Hepatocyte (in vitro differentiated cells): ENCODE data around the gene PELO. TPM values are rescaled to one million over a fixed set of nuclear protein-coding genes. Genes with fewer than 3 reads are reported as not detected.

Experiments
- DNase-seq: peaks from one replicate; pipeline ENCODE4 v3.0.0-alpha.2; 2016; ENCODE audit warnings: low spot score
- H2AFZ ChIP-seq: fragments of 200-600 bp; sonication (generic); 2 replicates; pipeline ENCODE4 v1.6.0; 2016; ENCODE audit warnings: antibody characterized with exemption, mild to moderate bottlenecking
- H3K27ac ChIP-seq: fragments of 200-600 bp; sonication (generic); 2 replicates; pipeline ENCODE4 v1.5.1; 2016; ENCODE audit warnings: mild to moderate bottlenecking
- H3K27me3 ChIP-seq: fragments of 200-600 bp; sonication (generic); 2 replicates; pipeline ENCODE4 v1.6.1; 2016
- H3K36me3 ChIP-seq: fragments of 200-600 bp; sonication (generic); replicated peaks from 2 replicates; pipeline ENCODE4 v1.5.1; 2016; ENCODE audit warnings: low read depth; ENCODE audit not compliant: insufficient read depth
- H3K4me1 ChIP-seq: fragments of 200-600 bp; sonication (generic); 2 replicates; pipeline ENCODE4 v1.5.1; 2016; ENCODE audit warnings: mild to moderate bottlenecking, moderate library complexity; ENCODE audit not compliant: insufficient read depth
- H3K4me2 ChIP-seq: fragments of 200-600 bp; sonication (generic); 2 replicates; pipeline ENCODE4 v1.6.0; 2016
- H3K4me3 ChIP-seq: fragments of 200-600 bp; sonication (generic); 2 replicates; pipeline ENCODE4 v1.5.1; 2016; ENCODE audit warnings: mild to moderate bottlenecking
- H3K79me2 ChIP-seq: fragments of 200-600 bp; sonication (generic); 2 replicates; pipeline ENCODE4 v1.6.0; 2017; ENCODE audit warnings: mild to moderate bottlenecking
- H3K9me2 ChIP-seq: fragments of 200-600 bp; sonication (generic); replicated peaks from 2 replicates; pipeline ENCODE4 v1.6.0; 2017; ENCODE audit warnings: mild to moderate bottlenecking; ENCODE audit not compliant: insufficient read depth
- H3K9me3 ChIP-seq: fragments of 200-600 bp; sonication (generic); 2 replicates; pipeline ENCODE4 v1.5.1; 2016; ENCODE audit warnings: low read depth, mild to moderate bottlenecking
- H4K20me1 ChIP-seq: fragments of 200-600 bp; sonication (generic); 2 replicates; pipeline ENCODE4 v1.6.0; 2016; ENCODE audit warnings: mild to moderate bottlenecking; ENCODE audit not compliant: insufficient read depth, poor library complexity, severe bottlenecking
- EZH2 ChIP-seq: fragments of 200-600 bp; sonication (generic); IDR thresholded peaks from 2 replicates; pipeline ENCODE4 v1.6.1; 2016; ENCODE audit warnings: antibody characterized with exemption, mild to moderate bottlenecking, borderline replicate concordance
- EZH2phosphoT487 ChIP-seq: fragments of 200-600 bp; sonication (generic); IDR thresholded peaks from one replicate; pipeline ENCODE4 v1.6.1; 2018; ENCODE audit warnings: antibody characterized with exemption, mild to moderate bottlenecking, low read depth, moderate library complexity; ENCODE audit not compliant: unreplicated experiment, severe bottlenecking
- WGBS: methylation state at CpG from one replicate; pipeline ENCODE4 v1.1.6; 2016; ENCODE audit warnings: low lambda C conversion rate; ENCODE audit errors: missing lambda C conversion rate; 5-methylcytosine and 5-hydroxymethylcytosine counted together
- polyA plus RNA-seq: library from polyadenylated mRNA; unstranded; fragments of >200 nt; fragmentation: Nextera tagmentation; extraction: Ambion mirVana; gene quantifications from 2 replicates; pipeline ENCODE4 v1.2.1, GENCODE V29; 2016
- total RNA-seq: library from RNA; depleted of rRNA; stranded (reverse); fragments of >200 nt; gene quantifications from 2 replicates; pipeline ENCODE4 v1.2.3, GENCODE V29; 2014
- TF ChIP-seq, protein P1 (sequence below): fragments of 200-600 bp; sonication (generic); IDR thresholded peaks from 2 replicates; pipeline ENCODE4 v1.5.1; 2016; ENCODE audit warnings: antibody characterized with exemption, mild to moderate bottlenecking; ENCODE audit not compliant: poor library complexity

Gene PELO
- total and polyA plus RNA-seq, 2 experiments from 2014 or later, result 21.9 to 27.0 TPM

DNA sequence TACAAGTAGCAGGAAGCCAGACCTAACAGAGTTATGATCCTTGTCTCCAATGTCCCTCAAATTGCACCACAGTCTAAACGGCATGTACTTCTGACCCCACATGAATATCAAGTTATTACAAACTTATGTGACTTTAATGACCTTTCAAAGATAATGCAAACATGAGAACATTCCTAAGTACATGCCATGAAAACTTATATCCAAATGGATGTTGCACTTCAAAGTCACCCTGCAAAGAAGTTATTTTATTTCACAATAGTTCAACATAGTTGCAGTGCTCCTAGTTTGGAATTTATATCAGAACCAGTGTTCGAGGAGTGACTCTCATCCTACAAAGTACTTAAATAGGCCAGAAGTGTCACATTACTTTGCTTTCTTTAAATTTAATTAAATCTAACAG is 41.2 kb upstream of the PELO start:
- no peaks in the 10 kb centered on the region for H4K20me1 ChIP-seq
- H2AFZ ChIP-seq, result no peak overlapping the region
- H3K27me3 ChIP-seq, result no peaks in the 10 kb centered on the region
- H3K36me3 ChIP-seq, result no peaks in the 10 kb centered on the region
- no peaks in the 10 kb centered on the region for H3K4me1 ChIP-seq
- no peak overlapping the region for H3K27ac ChIP-seq
- H3K9me3 ChIP-seq, result no peaks in the 10 kb centered on the region
- H3K4me3 ChIP-seq, result no peak overlapping the region
- WGBS, result 47% methylated on average over 2 of the region's 2 CpGs
- no peak overlapping the region for H3K4me2 ChIP-seq
- H3K9me2 ChIP-seq, result no peaks in the 10 kb centered on the region
- TF ChIP-seq EZH2phosphoT487, result no peak
- TF ChIP-seq, protein P1, sequence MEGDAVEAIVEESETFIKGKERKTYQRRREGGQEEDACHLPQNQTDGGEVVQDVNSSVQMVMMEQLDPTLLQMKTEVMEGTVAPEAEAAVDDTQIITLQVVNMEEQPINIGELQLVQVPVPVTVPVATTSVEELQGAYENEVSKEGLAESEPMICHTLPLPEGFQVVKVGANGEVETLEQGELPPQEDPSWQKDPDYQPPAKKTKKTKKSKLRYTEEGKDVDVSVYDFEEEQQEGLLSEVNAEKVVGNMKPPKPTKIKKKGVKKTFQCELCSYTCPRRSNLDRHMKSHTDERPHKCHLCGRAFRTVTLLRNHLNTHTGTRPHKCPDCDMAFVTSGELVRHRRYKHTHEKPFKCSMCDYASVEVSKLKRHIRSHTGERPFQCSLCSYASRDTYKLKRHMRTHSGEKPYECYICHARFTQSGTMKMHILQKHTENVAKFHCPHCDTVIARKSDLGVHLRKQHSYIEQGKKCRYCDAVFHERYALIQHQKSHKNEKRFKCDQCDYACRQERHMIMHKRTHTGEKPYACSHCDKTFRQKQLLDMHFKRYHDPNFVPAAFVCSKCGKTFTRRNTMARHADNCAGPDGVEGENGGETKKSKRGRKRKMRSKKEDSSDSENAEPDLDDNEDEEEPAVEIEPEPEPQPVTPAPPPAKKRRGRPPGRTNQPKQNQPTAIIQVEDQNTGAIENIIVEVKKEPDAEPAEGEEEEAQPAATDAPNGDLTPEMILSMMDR, result no peak
- no peak for TF ChIP-seq EZH2
- no peak for DNase-seq
- H3K79me2 ChIP-seq, result no peaks in the 10 kb centered on the region

DNA sequence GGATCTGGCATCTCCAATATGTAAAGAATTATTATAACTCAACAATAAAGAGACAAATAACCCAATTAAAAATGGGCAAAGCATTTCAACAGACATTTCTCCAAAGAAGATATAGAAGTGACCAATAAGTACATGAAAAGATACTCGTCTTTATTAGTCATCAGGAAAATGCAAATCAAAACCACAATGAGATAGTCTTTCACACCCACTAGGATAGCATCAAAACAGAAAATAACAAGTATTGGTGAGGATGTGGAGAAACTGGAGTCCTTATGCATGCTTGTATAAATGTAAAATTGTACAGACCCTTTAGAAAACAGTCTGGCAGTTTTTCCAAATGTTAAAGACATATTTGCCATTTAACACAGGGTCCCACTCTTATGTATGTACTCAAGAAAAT is 39.1 kb upstream of the PELO start:
- Histone ChIP-seq H2AFZ (no peak overlapping the region), H3K27ac (no peak overlapping the region), H3K36me3 (no peaks in the 10 kb centered on the region), H3K4me3 (no peak overlapping the region), H3K79me2 (no peaks in the 10 kb centered on the region), H3K9me2 (no peaks in the 10 kb centered on the region), H3K4me1 (no peaks in the 10 kb centered on the region), H4K20me1 (no peaks in the 10 kb centered on the region), H3K27me3 (no peaks in the 10 kb centered on the region), H3K4me2 (no peak overlapping the region), H3K9me3 (no peaks in the 10 kb centered on the region)
- TF ChIP-seq EZH2phosphoT487, result no peak
- no peak for TF ChIP-seq EZH2
- TF ChIP-seq, protein P1, result no peak
- WGBS, result 4% methylated on average over 1 of the region's 1 CpG
- no peak for DNase-seq

DNA sequence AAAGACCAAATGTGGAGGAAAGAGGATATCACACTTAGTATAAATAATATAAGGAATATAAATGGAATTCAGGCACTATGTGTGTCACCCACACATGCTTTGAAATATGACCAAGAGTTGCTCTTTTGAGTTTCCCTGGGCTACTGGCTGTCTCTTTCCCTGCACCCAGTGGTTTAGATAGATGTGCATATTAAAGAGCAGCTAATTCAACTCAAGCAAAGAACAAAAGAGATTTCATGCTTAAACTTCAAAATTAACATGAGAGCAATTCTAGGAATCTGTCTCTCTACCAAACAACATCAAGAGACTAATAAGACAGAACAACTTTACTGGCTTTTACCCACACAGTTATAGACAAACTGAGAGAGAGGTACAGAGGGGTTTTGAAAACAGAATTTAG is 38.0 kb upstream of the PELO start:
- Histone ChIP-seq H2AFZ (no peak overlapping the region), H3K27me3 (no peaks in the 10 kb centered on the region)
- TF ChIP-seq EZH2phosphoT487 (no peak), EZH2 (no peak)
- TF ChIP-seq, protein P1, result no peak

DNA sequence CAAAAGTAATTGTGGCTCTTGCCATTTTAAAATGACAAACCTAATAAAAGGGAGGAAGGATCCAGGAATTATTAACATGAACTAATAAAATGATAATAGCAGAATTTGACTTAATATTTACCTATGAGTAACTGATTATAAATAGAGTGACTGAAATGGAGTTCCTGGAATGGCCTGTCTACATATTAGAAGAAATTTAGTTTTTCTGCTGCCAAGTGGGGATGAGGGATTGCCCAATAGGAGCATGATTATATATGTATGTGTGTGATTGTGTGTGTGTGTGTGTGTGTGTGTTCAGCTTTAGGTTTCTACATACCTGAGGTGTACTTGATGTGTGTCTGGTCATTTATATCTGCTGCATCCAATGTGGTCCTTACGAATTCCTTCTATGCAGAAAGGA is 36.6 kb upstream of the PELO start:
- Histone ChIP-seq H2AFZ (no peak overlapping the region), H3K4me1 (no peaks in the 10 kb centered on the region), H3K4me3 (no peak overlapping the region), H3K4me2 (no peak overlapping the region), H3K9me2 (no peaks in the 10 kb centered on the region), H3K27me3 (no peaks in the 10 kb centered on the region), H3K9me3 (no peaks in the 10 kb centered on the region), H3K27ac (no peak overlapping the region), H3K36me3 (no peaks in the 10 kb centered on the region), H3K79me2 (no peaks in the 10 kb centered on the region), H4K20me1 (no peaks in the 10 kb centered on the region)
- no peak for DNase-seq
- TF ChIP-seq EZH2phosphoT487 (no peak), EZH2 (no peak)
- TF ChIP-seq, protein P1, result no peak
- 79% methylated on average over 1 of the region's 1 CpG for WGBS

More for the DNA sequence above, 38.0 kb upstream of the PELO start:
- no peak overlapping the region for H3K4me2 ChIP-seq
- no peak overlapping the region for H3K27ac ChIP-seq
- no peaks in the 10 kb centered on the region for H3K36me3 ChIP-seq
- no peaks in the 10 kb centered on the region for H3K79me2 ChIP-seq
- H3K4me1 ChIP-seq, result no peaks in the 10 kb centered on the region
- no peak overlapping the region for H3K4me3 ChIP-seq
- no peak for DNase-seq
- no peaks in the 10 kb centered on the region for H3K9me2 ChIP-seq
- H4K20me1 ChIP-seq, result no peaks in the 10 kb centered on the region
- no peaks in the 10 kb centered on the region for H3K9me3 ChIP-seq
